ENCODE data around the gene MSI1.

The MSI1 gene

GRCh38 chr12:120317224-120318105 is 51.5 kb downstream of the MSI1 start:
- peak; percentile 100 for DNase-seq

GRCh38 chr12:120316798-120317223 is 52.2 kb downstream of the MSI1 start:
- DNase-seq = no peak

- DNase-seq = no peak
Measured at GRCh38 chr12:120314220-120314619, 54.7 kb downstream of the MSI1 start.

GRCh38 chr12:120301962-120302815 is 66.8 kb downstream of the MSI1 start, which contains the start of gene SIRT4:
Gene SIRT4, plus strand, starts transcription at chr12:120302321. Its CDS starts 1,241 bp downstream, at chr12:120303562.
- DNase-seq = peak; percentile 95 to 98 (median 98)

- peak; percentile 91 to 97 (median 91) for DNase-seq
Measured at GRCh38 chr12:120292661-120293531, 76.1 kb downstream of the MSI1 start, which contains the start of gene RNU4-1. Gene RNU4-1, minus strand, starts transcription at chr12:120293237.

- peak in 1 of 3 experiments; percentile 71 for DNase-seq
Measured at GRCh38 chr12:120292411-120292660, 76.6 kb downstream of the MSI1 start.

Data from NCI-H1417 (cell line).